Suppressor macrophage treated with lipopolysaccharide for 1 hour (primary cell): ENCODE results near the gene RAET1G.
"Not testable (repeated sequence)": the region's sequence is repeated elsewhere in the genome, so short reads cannot be mapped to it uniquely, and the experiment has no call there.

Experiments used
- DNase-seq, 3 donors: peaks; one replicate each; pipeline ENCODE4 v3.0.0-alpha.2; 2020 to 2022

The RAET1G gene

GRCh38 chr6:149933461-149933860, 10.5 kb upstream of the RAET1G start:
- no peak for DNase-seq

- DNase-seq, result no peak
Measured at GRCh38 chr6:149933036-149933435, 10.1 kb upstream of the RAET1G start.

- DNase-seq, result no peak
Measured at GRCh38 chr6:149931501-149931900, 8.6 kb upstream of the RAET1G start.

GRCh38 chr6:149929422-149929821, 6.5 kb upstream of the RAET1G start:
- no peak for DNase-seq

GRCh38 chr6:149927025-149927424, 4.1 kb upstream of the RAET1G start:
- not testable (repeated sequence) for DNase-seq

GRCh38 chr6:149925974-149926777, 3.3 kb upstream of the RAET1G start:
- peak; percentile 78 to 87 (median 86) for DNase-seq

GRCh38 chr6:149925253-149925973, 2.5 kb upstream of the RAET1G start:
- DNase-seq, result peak in 1 of 3 donors; percentile 41

- DNase-seq, result no peak
Measured at GRCh38 chr6:149924933-149925252, 2.0 kb upstream of the RAET1G start.

GRCh38 chr6:149924206-149924932, 1.4 kb upstream of the RAET1G start:
- no peak for DNase-seq

GRCh38 chr6:149923327-149923986, 536 bp upstream of the RAET1G start:
- DNase-seq, result no peak

- not testable (repeated sequence) for DNase-seq
Measured at GRCh38 chr6:149922091-149922490, 830 bp downstream of the RAET1G start.

GRCh38 chr6:149921361-149921760, 1.6 kb downstream of the RAET1G start:
- DNase-seq, result no peak

- no peak for DNase-seq
Measured at GRCh38 chr6:149919834-149920225, 3.1 kb downstream of the RAET1G start.

GRCh38 chr6:149919126-149919833, 3.6 kb downstream of the RAET1G start:
- not testable (repeated sequence) for DNase-seq

- no peak for DNase-seq
Measured at GRCh38 chr6:149918151-149918905, 4.6 kb downstream of the RAET1G start.

GRCh38 chr6:149917679-149918078, 5.2 kb downstream of the RAET1G start:
- DNase-seq, result no peak

GRCh38 chr6:149915970-149916865, 6.7 kb downstream of the RAET1G start:
- DNase-seq, result no peak

GRCh38 chr6:149913540-149914240, 9.2 kb downstream of the RAET1G start:
- DNase-seq, result no peak

- DNase-seq, result peak in 1 of 3 donors; percentile 28
Measured at GRCh38 chr6:149913085-149913484, 9.8 kb downstream of the RAET1G start.

GRCh38 chr6:149912680-149913079, 10.2 kb downstream of the RAET1G start:
- not testable (repeated sequence) for DNase-seq
